GM21786 (cell line): Measurements from ENCODE around the gene BHLHA9.

Experiments used
- ATAC-seq: cut with Tn5 transposase; IDR thresholded peaks from one replicate; pipeline ENCODE4 v1.9.1; 2021; ENCODE audit not compliant: unreplicated experiment

Gene BHLHA9

DNA sequence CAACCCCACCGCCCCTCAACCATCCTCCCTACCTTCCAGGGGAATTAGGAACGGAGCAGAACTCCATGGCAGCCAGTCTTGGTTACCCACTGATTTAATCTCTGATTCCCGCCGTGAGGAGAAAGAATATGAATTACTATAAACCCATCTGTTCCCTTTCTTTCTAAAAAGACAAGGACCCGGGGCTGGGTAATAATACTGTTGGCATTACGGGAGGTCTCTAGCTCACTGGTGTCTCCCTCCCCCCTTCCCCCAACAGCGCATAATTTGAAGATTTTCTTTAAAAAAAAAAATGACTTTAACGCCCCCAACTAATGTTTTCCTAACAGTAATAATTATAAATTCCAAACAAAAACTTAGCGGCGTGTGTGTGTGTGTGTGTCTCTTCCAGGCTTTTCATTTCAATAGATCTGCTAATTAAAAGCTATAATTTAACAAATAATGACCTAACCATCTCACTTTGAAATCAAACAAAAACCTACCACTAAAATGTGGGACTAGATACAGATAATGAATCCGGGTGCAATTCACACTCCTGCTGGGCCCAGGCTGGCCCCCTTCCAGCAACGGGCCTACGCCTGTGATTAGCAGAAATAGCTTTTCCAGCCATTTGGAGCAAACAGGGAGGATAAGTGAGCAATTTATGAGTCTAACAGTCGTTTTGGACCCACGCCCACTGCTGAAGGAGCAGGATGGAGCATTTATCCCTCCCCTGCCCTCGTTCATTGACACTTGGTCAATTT lies 18.2 kb upstream of the BHLHA9 start:
- ATAC-seq, result no peak

DNA sequence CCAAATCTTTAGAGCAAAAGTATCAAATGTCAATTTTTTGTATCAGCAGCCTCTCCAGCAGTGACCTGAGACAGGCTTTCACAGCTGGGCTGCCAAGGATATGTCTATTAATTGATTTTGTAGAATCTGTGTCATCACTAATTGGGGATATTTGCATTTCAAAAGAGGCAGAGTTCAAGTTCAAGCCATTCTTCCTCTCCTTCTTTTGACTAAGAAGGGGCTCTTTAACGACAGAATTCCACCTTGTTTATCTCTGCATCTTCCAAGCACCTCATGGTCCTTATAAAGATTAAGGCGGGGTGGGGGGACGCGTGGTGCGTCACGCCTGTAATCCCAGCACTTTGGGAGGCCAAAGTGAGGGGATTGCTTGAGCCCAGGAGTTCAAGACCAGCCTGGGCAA lies 15.2 kb upstream of the BHLHA9 start:
- no peak for ATAC-seq

GRCh38 chr17:1256699-1257098 lies 13.5 kb upstream of the BHLHA9 start:
- no peak for ATAC-seq

DNA sequence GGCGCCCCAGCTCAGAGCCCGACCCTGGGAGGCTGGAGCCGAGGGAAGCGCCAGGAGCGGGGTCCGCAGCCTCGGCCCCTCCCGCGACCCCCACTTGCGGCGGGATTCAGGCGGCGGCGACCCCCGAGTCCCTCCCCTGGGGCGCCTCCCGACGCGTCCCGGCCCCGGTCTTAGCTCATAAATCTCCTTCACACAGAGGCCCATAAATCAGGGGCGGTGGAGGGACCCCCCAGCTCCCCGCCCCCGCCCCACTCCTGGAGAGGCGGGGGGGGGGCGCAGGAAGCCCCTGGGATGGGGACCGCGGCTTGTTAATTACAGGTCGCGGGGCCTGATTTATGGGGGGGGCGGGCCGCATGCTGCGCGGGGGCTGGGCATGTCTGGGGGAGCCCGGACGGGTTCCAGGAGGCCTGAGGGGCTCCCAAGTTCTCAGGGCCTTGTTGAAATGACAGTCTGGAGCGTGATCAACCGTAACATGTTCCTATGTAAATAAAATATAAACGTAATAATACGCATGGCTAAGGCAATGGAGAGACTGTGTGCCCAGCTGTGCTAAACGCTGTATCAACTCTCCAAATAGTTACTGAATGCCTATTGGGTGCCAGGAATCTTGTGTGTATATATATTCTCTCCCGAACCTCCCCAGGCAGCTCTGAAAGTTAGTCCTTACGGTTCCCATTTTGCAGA lies 10.0 kb upstream of the BHLHA9 start:
- ATAC-seq, result no peak

DNA sequence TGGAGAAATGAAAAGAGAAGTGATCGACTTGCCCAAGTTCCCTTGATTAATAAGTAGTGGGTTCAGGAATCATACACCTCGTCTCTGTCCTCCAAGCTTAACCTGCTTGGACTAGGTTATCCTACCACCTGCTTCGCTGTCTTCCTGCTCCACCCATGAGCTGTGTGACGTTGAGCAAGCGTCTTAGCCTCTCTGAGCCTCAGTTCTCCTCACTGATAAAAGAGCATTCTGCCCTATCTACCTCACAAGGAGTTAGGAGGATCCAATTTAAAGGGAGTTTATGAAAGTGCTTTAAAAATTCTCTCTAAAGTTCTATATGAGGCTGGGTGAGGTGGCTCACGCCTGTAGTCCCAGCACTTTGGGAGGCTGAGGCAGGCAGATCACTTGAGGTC lies 9.5 kb upstream of the BHLHA9 start:
- ATAC-seq, result no peak

DNA sequence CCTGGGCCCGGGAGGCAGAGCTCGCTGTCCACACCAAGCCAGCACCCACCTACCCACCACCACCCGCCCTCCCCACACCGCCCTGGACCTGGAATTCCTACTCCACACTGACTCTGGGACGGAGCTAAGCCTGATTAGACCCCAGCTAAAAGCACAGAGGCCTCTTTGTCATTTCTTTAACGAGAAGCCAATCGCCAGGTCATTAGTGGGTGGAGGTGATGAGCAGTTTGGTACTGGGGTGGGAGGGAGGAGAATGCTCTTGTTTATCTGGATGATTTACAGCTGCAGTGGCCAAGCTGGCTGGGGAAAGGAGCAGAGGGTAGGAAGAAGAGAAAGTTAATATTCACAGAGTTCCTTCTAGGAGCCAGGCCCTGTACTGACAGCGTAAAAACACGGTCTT lies 6.0 kb upstream of the BHLHA9 start:
- no peak for ATAC-seq

DNA sequence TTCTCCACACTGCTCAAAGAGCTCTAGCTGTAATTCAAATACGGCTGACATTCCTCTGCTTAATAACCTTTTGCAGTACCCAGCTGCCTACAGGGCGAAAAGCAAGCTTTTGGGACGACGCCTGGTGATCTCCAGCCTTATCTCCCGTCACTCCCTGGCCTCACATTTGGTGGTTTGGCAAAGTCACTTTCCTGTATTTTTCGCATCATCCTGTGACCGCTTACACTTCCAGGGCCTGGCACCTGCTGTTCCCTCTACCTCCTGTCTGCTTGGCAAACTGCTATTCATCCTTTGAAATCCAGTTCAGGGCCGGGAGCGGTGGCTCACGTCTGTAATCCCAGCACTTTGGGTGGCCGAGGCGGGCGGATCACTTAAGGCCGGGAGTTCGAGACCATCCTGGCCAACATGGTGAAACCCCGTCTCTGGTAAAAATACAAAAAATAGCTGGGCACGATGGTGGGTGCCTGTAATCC lies 2.7 kb upstream of the BHLHA9 start:
- no peak for ATAC-seq

DNA sequence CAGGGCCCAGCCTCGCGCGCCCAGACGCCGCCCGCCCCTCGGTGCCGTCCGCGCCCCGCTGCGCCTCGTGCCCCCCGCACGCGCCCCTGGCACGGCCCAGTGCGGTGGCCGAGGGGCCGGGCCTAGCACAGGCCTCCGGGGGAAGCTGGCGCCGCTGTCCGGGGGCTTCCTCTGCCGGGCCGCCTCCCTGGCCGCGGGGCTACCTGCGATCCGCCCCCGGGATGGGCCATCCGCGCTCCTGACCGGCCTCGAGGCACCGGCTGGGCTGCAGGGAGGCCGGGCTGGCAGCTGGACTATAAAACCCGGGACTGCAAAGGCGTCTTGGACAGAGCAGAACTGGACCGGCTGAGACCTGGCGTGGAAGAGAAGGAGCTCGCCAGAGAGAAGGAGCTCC lies 783 bp downstream of the BHLHA9 start:
- ATAC-seq, result no peak

DNA sequence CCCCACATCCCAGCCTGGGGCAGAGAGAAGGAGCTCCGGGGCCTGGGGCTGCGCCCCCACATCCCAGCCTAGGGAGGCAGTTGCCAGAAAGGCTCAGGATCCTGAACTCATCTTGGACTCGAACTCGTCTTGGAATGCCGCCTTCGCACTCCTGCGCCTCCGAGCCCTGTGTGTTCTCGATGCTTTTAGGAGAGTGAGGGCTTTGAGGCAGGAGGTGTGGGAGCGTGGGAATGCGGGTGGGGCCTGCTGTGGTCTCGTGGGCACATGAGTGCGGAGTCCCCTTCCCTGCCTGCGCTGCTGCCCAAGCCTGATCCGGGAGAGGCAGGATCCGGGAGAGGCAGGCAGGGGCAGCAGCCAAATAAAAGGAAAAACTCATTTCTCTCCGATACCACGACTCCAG lies 1.2 kb downstream of the BHLHA9 start:
- ATAC-seq, result no peak

DNA sequence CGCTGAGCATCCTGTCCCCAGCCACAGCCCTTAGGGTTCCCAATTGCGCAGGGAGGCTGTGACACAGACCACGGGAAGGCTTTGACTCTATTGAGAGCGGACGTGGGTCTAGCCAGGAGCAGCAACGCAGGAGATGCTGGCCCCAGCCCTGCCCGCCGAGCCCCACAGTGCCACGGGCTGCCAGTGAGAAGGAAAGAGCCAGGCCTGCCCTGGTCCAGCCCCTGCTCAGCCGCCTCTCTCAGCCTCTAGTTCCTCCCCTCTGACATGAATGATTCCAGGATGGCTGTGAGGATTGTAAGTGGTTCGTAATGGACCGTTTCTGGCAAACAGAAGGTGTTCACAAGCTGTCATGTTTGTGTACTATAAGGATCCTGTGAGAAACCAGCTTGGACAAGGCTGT lies 2.5 kb downstream of the BHLHA9 start:
- no peak for ATAC-seq

DNA sequence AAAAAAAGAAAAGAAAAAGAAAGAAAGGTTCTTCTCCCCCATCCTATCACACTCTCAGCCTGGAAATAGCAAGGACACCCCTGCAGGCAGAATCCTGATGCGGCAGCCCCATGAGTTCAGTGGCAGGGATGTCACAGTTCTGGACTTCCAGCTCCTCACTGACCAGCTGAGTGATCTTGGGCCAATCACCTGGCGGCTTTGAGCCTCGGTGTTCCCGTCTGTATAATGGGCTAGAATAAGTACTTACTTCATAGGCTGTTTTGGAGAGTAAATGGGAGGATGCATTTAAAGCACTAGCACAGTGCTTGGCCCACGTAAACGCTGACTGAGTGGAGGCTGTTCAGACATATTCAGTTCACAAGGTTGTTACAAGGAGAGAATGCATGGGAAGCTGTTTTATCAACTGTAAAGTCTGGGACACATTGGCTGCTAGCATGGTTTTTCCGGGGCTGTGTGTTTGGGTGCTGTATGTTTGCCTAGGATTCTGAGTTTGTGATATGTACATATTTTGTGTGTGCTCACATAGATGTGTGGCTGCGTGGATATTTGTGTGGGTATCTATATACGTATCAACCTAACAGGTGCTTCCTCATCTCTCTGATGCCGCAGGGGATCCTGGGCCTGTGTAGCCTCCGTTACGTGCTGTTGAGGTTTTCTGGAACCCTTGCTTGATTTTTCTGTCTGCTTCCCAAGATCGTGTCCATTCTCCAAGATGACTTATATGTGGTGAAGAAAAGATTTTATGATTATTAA lies 3.4 kb downstream of the BHLHA9 start:
- no peak for ATAC-seq

GRCh38 chr17:1274245-1274608 lies 4.0 kb downstream of the BHLHA9 start:
- ATAC-seq, result no peak

DNA sequence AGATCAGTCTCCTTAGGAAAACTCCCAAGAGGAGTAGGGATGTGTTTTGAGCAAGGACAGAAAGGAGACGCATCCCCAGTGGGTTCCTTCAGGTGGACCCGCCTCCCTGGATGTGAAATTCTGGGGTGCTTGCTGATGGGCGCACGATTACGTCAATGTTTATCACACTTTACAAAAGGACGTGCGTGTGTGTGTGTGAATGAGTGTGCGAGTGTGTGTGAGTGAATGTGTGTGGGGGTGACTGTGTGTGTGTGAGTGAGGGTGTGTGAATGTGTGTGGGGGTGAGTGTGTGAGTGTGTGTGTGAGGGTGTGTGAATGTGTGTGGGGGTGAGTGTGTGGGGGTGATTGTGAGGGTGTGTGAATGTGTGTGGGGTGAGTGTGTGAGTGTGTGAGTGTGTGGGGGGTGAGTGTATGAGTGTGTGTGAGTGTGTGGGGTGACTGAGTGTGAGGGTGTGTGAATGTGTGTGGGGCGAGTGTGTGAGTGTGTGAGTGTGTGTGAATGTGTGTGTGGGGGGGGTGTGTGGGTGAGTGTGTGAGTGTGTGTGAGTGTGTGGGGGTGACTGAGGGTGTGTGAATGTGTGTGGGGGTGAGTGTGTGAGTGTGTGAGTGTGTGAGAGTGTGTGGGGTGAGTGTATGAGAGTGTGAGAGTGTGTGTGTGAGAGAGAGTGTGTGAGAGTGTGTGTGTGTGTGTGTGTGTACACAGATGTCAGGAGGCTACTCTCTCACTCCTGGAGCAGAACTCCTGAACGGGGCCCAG lies 5.1 kb downstream of the BHLHA9 start:
- ATAC-seq, result no peak

- no peak for ATAC-seq
Measured at GRCh38 chr17:1275962-1276736, 5.9 kb downstream of the BHLHA9 start.

GRCh38 chr17:1280652-1281051 lies 10.4 kb downstream of the BHLHA9 start:
- no peak for ATAC-seq

DNA sequence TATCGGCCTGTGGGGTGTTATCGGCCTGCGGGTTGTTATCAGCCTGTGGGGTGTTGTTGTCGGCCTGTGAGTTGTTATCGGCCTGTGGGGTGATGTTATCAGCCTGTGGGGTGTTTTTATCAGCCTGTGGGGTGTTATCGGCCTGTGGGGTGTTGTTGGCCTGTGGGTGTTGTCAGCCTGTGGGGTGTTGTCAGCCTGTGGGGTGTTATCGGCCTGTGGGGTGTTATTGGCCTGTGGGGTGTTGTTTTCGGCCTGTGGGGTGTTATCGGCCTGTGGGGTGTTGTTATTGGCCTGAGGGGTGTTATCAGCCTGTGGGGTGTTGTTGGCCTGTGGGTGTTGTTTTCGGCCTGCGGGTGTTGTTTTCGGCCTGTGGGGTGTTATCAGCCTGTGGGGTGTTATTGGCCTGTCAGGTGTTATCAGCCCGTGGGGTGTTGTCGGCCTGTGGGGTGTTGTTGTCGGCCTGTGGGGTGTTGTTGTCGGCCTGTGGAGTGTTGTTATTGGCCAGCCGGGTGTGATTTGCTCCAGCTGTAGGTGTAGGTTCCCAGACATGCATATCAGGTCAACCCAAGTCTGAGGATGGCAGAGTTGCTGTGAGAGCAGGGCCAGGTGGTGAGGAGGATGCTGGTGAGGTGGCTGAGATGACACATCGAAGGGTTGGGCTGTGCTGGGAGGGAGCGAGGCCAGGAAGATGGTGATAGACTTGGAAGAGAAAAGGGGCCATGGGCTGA lies 16.3 kb downstream of the BHLHA9 start:
- ATAC-seq, result no peak

DNA sequence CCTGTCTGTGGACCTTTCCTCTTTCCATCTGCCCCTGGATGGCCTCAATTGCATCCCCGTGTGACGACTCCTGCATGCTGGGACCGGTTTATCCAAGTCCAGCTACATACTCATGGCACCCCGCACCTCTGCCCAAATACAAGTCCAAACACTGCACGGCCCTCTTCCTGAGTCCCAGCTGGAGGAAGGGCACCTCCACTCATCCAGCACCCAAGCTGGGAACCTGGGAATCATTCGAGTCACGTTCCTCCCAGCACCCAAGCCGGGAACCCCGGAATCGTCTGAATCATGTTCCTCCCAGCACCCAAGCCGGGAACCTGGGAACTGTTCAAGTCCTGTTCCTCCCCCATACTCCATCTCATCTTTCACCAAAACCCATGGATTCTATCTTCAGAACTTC lies 19.5 kb downstream of the BHLHA9 start:
- ATAC-seq, result no peak

DNA sequence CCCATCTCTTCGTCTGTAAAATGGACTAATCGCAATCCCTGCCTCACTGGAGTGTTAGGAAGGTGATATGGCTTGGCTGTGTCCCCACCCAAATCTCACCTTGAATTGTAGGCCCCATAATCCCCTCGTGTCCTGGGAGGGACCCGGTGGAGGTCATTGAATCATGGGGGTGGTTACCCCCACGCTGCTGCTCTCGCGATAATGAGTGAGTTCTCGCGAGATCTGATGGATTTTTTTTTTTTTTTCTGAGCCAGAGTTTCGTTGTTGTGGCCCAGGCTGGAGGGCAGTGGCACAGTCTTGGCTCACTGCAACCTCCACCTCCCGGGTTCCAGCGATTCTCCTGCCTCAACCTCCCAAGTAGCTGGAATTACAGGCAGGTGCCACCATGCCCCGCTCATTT lies 20.4 kb downstream of the BHLHA9 start:
- ATAC-seq, result no peak

DNA sequence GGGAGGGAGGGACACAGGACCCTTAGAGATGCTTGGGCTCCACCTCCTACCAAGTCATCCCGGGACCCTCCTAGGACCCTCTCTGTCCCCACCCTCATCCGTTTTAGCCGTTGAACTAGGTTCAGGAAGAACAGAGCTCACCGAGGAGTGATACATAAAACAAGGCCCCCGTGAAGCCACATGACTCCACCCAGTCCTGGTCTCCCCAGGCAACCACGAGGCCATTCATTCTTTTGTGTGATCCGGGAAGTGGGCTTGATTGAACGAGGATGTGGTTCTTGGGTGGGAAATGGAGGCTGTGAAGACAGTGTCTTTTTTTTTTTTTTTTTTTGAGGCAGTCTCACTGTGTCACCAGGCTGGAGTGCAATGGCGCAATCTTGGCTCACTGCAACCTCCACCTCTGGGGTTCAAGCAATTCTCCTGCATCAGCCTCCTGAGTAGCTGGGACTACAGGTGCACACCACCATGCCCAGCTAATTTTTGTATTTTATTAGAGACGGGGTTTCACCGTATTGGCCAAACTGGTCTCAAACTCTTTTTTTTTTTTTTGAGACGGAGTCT lies 24.0 kb downstream of the BHLHA9 start:
- no peak for ATAC-seq

GRCh38 chr17:1298606-1299005 lies 28.4 kb downstream of the BHLHA9 start:
- ATAC-seq, result no peak
